Body of pancreas (tissue), 4 donors: Measurements from ENCODE around the gene SDC3. TPM values are rescaled to one million over a fixed set of nuclear protein-coding genes. Genes with fewer than 3 reads are reported as not detected.

Experiments used
- ATAC-seq: fragments of 150-250 bp; one replicate; pipeline ENCODE4 v1.9.1; 2016
- DNase-seq, 4 donors: peaks; one replicate each; pipeline ENCODE4 v3.0.0-alpha.2; 2019
- H3K27ac ChIP-seq, 4 donors: fragments of 200-600 bp; sonication (generic); 1 replicate in 3 of 4; 2 replicates in 1 of 4; pipeline versions ENCODE4 v1.5.1 to v1.6.1; 2016 to 2019; ENCODE audit warnings: mild to moderate bottlenecking in 1 of 4, mixed read lengths in 1 of 4, moderate library complexity in 1 of 4
- H3K27me3 ChIP-seq, 2 donors: fragments of 200-600 bp; sonication (generic); one replicate each; pipeline ENCODE4 v1.6.0; 2016; ENCODE audit warnings: mild to moderate bottlenecking in 1 of 2
- H3K36me3 ChIP-seq, 2 donors: fragments of 200-600 bp; sonication (generic); replicated peaks in 1 of 2; 2 replicates each; pipeline ENCODE4 v1.5.1; 2016; ENCODE audit warnings: low read depth in 2 of 2; ENCODE audit not compliant: insufficient read depth in 1 of 2
- H3K4me1 ChIP-seq: fragments of 200-600 bp; sonication (generic); one replicate; pipeline ENCODE4 v1.6.0; 2016
- H3K4me3 ChIP-seq, 2 donors: fragments of 200-600 bp; sonication (generic); 1 replicate in 1 of 2; 2 replicates in 1 of 2; pipeline ENCODE4 v1.5.1; 2016 to 2019
- H3K9me3 ChIP-seq, 3 donors: fragments of 200-600 bp; sonication (generic); 1 replicate in 2 of 3; 2 replicates in 1 of 3; pipeline ENCODE4 v1.5.1; 2016
- CTCF ChIP-seq, 7 experiments: fragments of 450-650 bp in 4 of 7; fragments of 200-600 bp in 3 of 7; sonication (generic) in 3 of 7; IDR thresholded peaks; one replicate each; pipeline ENCODE4 v1.5.1; 2016 to 2019; ENCODE audit warnings: antibody characterized with exemption in 7 of 7
- POLR2A ChIP-seq, 3 donors: fragments of 450-650 bp; IDR thresholded peaks; one replicate each; pipeline ENCODE4 v1.6.1; 2016; ENCODE audit warnings: antibody characterized with exemption in 3 of 3, mild to moderate bottlenecking in 2 of 3
- WGBS, 2 donors: methylation state at CpG; one replicate each; pipeline ENCODE4 v1.1.5; 2017; 5-methylcytosine and 5-hydroxymethylcytosine counted together
- intact Hi-C: fragments of 100-400 bp; cut with DNase I; formaldehyde crosslinking; loops from one replicate; pipeline ENCODE4 v1.15.1; 2023
- total RNA-seq, 2 donors: library from RNA; depleted of rRNA; stranded (reverse); fragments of >200 nt; gene quantifications; one replicate each; pipeline ENCODE4 v1.1.0, GENCODE V29; 2016

Gene SDC3
- total RNA-seq, 2 donors from 2014 or later = 7.8 to 19.1 TPM

DNA sequence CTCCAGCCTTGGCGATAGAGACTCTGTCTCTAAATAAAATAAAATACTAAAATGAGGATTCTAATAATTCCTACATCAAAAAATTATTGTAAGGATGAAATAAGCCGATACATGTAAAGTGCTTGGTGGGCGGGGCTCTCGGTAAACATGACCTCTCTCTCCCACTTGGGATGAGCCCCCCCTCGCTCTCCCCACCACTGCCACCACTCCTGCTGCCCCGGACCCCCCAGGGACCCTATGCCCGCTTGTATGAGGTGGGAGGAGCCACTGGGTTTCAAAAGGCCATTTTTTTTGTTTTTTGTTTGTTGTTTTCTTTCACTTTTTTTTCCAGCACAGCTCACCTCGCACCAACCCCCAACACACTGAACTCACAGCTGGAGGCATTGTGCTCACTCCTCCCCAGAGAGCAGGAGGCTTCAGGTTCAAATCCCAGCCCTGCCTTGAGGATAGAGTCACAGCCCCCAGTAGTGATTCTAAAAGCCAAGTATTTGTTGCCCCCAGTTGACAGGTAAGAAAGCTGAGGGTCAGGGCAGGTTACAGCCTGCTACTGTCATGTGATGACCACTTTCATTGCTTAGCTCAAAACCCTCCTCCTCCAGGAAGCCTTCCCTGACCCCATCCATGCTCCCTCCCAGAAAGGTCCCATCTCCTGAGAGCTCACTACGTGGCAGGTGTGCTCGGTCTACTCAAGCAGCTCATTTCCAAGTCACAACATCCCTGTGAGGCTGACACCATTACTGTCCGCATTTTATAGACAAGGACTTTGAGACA is 4.2 kb downstream of the SDC3 start:
- Histone ChIP-seq H3K36me3 (no peaks in the 10 kb centered on the region), H3K4me1 (peaks cover 25% of the 10 kb centered on the region), H3K4me3 (no peak overlapping the region), H3K27me3 (no peaks in the 10 kb centered on the region), H3K9me3 (no peaks in the 10 kb centered on the region), H3K27ac (no peak overlapping the region)
- no peak for DNase-seq
- TF ChIP-seq POLR2A (IDR thresholded peaks at IDR 0.05) (no peak), CTCF (IDR thresholded peaks at IDR 0.05) (no peak)
- ATAC-seq = no peak
- WGBS, 2 donors = 68 to 71% methylated on average over 11 of the region's 11 CpGs
- intact Hi-C loops = loop anchor here (2.0 kb wide), 1 partner anchor 104 kb away; no protein-coding TSS in a partner anchor

- Histone ChIP-seq H3K9me3 (no peaks in the 10 kb centered on the region), H3K36me3 (no peaks in the 10 kb centered on the region), H3K27ac (no peak overlapping the region), H3K27me3 (no peaks in the 10 kb centered on the region), H3K4me1 (peaks cover 19% of the 10 kb centered on the region), H3K4me3 (no peak overlapping the region)
- DNase-seq (no peak), ATAC-seq (no peak)
- intact Hi-C loops = loop anchor here (2.0 kb wide), 1 partner anchor 103 kb away; no protein-coding TSS in a partner anchor
- TF ChIP-seq POLR2A (IDR thresholded peaks at IDR 0.05) (no peak), CTCF (IDR thresholded peaks at IDR 0.05) (no peak)
- 79 to 80% methylated on average over 7 to 8 of the region's 8 CpGs for WGBS, 2 donors
Observed at GRCh38 chr1:30903343-30904034, 5.1 kb downstream of the SDC3 start.

DNA sequence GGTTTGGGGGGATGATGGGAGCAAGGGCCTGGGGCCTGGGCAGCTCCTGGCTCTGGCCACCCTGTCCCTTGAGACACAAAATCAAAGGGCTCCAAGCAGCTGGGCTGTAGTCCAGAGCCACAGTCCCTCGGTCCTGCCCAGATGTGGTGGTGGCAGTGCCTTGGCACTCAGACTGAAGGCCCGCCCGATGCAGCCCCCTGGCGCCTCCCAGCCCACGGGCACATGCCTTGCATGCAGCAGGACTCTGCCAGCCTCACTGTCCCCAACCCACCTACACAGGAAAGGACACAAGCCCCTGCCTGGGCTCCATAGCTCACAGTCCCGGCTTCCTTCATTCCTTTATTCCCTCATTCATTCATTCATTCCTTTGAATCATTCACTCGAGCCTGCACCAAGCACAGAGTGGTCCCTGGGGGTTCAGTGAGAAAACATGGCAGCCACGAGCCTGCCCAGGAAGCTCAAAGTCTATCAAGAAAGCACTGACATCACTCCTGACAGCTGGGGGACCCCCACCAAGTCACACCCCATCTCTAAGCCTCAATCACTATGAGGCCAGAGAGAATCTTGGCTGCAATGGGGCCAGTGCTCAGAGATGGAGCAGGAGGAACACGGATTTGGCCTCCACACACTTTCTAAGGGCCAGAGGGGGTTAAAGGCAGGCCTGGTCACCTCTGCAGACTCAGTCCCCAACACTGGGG is 5.8 kb downstream of the SDC3 start:
- WGBS, 2 donors = 73 to 78% methylated on average over 8 to 9 of the region's 9 CpGs
- peak; percentile 13 for ATAC-seq
- H3K27ac ChIP-seq = peak overlapping the region in 3 of 4 donors; percentile 41 to 69 (median 49)

More for the DNA sequence above, 5.8 kb downstream of the SDC3 start:
- no peaks in the 10 kb centered on the region for H3K9me3 ChIP-seq
- intact Hi-C loops = no loop called here
- no peak for TF ChIP-seq POLR2A (IDR thresholded peaks at IDR 0.05)
- no peak for TF ChIP-seq CTCF (IDR thresholded peaks at IDR 0.05)
- no peaks in the 10 kb centered on the region for H3K27me3 ChIP-seq
- H3K36me3 ChIP-seq = no peaks in the 10 kb centered on the region
- no peak overlapping the region for H3K4me3 ChIP-seq
- peaks cover 16% of the 10 kb centered on the region for H3K4me1 ChIP-seq
- no peak for DNase-seq
